Activated T-cell treated with anti-CD3 and anti-CD28 coated beads, Interleukin-2, amount 50 U/mL, for 1 hour (primary cell): ENCODE measurements around the gene CRYGA.

Experiments
- DNase-seq: peaks from one replicate; pipeline ENCODE4 v3.0.0-alpha.2; 2020

Gene CRYGA, protein sequence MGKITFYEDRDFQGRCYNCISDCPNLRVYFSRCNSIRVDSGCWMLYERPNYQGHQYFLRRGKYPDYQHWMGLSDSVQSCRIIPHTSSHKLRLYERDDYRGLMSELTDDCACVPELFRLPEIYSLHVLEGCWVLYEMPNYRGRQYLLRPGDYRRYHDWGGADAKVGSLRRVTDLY

DNA sequence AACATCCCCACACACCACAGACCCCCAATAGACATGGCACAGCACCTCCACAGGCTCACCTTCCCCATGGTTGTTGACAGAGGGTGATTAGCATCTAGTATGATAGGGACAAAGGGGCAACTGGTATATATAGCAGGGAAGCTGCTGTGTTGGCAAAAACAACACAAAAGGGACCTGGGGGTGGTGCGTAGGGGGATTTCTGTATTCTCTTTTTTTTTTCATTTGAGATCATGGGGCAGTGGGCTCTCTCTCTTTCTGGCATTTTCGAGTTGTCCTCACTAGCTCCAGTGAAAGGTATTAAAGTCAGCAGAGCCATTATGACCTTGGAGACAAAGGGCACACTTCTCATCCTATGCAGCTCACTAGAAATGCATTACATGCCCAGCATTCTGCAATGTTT is at the start of gene CRYGA:
Gene CRYGA (minus strand): TSS at position 101 of the 400 bp plus-strand sequence. CDS start 33 bp downstream, at position 68.
- no peak for DNase-seq

GRCh38 chr2:208210688-208211451 is 47.5 kb upstream of the CRYGA start:
- no peak for DNase-seq

DNA sequence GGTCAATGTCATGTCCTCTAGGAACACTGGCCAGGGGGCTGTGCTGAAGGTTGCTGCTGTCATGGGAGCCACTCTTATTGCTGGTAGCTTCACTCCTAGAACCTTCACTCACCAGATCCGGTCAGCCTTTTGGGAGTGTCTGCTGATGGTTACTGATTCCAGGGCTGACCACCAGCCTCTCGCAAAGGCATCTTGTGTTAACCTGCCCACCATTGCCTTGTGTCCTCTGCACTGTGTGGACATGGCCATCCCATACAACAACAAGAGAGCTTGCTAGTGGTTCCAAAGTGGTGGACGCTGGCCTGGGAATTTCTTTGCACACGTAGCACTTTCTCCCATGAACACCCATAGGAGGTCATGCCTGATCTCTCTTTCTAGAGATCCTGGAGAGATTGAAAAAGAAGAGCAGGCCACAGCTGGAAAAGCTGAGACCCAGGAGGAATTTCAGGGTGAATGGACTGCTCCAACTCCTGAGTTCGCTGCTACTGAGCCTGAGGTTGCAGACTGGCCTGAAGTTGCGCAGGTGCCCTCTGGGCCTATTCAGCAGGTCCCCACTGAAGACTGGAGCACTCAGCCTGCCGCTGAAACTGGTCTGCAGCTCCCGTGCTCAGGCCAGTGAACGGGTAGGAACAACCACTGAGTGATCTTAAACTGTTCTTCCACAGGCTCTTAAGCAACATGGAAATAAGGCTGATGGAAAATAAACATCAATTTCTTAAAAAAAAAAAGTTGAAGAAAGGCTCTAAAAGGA is 45.1 kb upstream of the CRYGA start:
- DNase-seq, result no peak

DNA sequence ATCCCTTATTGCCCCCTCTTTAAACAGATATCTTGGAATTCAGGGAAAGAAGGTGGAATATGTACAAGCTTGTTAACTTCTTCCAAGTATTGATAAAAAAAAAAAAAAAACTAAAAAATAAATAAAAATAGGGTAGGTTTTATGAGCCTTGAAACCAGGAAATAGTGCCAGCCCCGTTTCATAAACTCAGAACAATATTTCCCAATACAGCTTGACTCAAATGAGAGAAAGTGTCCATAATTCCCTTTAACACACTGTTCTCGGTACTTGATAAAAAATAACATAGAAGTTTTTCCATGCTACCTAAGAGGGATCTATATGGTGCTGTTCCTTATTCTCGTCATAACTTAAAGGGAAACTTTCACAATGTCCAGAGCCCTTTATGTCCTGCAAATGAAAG is 44.4 kb upstream of the CRYGA start:
- no peak for DNase-seq

- no peak for DNase-seq
These were observed 40.8 kb upstream of the CRYGA start for GRCh38 chr2:208204166-208204565.

GRCh38 chr2:208195531-208195930 is 32.1 kb upstream of the CRYGA start:
- no peak for DNase-seq

DNA sequence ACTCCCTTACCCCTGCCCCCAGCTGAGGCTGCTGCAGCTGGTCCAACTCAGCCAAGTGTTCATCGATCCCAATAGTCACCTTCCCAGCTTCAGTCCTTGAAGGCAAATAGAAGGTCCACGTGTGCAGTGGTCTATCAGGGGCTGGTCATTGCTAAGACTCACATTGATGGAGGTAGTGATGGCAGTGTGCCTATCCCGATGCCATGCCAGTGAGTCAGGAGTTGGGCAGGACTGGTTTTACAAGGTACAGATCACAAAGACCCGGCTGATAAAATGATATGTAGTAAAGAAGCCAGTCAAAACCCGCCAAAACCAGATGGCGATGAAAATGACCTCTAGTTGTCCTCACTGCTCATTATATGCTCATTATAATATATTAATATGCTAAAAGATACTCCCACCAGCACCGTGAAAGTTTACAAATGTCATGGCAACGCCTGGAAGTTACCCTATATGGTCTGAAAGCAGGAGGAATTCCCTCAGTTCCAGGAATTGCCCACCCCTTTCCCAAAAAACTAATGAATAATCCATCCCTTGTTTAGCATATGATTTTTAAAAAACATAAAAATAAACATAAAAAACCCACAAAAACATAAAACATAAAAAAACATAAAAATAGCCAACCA is 29.3 kb upstream of the CRYGA start:
- DNase-seq, result no peak

- no peak for DNase-seq
These were observed 26.6 kb upstream of the CRYGA start, which contains the start of gene C2orf80 for GRCh38 chr2:208189810-208190503. Gene C2orf80, minus strand, starts transcription at chr2:208190030. Its CDS starts 3,044 bp downstream, at chr2:208186986.

DNA sequence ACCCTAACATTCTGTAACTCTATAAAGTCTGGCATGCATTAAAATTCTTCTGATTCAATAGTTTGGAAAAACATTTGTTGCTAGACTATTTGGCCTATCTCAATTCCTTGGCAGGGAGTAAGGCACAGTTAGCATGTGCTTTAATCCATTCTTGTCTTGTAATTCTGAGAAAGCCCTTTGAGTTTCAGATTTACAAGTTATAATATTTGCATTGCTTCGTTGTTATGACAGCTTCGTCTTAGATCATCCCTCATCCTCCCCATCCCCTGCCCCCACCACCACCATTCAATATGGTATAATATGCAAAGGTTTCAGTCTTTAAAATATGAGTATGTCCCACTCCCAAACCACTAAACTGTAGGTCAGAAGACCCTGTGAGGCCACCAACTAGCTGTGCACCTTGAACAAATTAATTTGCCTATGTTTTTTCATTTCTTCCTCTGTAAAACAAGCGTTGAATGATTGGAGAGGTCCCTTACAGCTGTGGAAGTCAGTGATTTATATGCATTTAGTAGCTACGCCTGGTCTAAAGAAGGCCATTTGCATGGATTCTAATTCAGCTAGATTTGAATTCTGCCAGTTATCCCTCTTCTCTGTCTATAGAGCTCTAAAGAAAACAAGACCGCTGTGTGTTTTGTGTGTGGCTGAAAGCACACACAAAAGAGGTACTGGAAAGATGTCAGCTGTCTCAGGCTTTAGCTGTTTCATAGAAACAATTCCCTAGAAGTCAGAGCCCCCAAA is 25.9 kb upstream of the CRYGA start:
- DNase-seq, result no peak

GRCh38 chr2:208186893-208187292 is 23.5 kb upstream of the CRYGA start:
- DNase-seq, result no peak

GRCh38 chr2:208186465-208186864 is 23.1 kb upstream of the CRYGA start:
- no peak for DNase-seq

DNA sequence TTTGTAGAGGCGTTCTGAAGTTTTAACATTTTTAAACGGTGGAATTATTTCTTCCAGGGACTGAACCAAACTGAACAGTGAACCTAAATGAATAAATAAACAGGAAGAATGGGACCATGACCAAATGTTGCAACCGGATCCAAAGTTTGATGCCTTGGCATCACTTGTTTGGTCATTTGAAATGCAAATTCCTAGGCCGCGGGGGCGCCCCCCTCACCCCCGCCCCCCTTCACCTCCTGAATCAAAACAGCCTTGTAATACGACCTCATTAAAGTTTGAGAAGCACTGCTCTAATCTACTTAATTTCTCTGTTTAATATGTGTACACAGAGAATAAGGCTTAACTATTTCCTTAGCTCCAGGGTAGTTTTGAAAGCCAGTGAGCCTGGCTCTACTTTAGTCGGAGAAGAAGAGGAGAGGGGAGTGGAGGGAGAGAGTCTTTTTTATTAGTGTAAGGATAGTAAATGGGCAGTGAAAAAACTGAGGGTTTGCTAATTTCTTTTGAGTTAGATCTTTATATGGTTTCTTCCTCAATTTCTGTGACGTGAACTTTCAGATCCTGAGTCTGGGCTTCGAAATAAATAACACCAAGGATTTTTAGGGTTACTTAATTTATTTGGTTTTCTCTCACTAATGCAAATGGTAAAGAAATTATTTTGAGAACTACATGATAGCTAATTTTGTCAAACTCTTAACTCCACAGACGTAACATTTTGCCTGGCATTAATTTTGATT is 20.8 kb upstream of the CRYGA start:
- no peak for DNase-seq

DNA sequence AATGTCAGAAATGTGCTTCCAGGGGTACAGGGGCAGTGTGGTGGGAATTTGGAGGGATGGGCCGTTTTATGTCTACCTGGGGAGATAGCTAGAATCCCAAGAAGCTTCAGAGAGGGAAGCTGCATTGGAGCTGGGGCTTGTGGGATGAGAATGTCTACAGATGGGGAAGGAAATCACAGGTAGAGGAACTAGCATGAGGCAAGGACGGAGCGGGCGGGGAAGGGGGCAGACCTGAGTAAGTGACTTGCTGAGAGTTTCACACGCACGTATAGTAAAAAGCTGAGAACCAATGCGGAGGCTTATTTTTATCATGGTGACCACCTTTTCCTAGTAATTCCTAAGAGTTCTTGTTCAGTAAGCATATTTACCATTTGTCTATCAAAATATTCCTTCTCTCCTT is 20.1 kb upstream of the CRYGA start:
- no peak for DNase-seq

DNA sequence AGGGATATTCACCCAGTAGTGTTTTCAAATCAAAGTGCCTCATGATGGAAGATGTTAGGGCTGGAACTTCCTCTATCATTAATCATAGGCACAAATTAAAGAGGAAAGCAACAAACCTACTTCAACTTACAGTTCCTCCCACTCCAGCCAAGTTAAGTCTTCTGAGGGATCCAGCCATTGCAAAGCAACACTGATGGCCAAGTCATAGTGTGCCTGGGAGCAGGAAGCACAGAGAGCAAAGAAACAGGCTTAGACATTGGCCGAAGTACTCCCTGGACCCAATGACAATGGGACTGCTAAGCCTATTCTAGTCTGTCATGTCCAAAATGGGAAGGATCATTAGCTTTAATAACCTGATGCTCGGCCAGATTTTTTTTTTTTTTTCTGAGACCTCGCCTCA is 19.4 kb upstream of the CRYGA start:
- no peak for DNase-seq

DNA sequence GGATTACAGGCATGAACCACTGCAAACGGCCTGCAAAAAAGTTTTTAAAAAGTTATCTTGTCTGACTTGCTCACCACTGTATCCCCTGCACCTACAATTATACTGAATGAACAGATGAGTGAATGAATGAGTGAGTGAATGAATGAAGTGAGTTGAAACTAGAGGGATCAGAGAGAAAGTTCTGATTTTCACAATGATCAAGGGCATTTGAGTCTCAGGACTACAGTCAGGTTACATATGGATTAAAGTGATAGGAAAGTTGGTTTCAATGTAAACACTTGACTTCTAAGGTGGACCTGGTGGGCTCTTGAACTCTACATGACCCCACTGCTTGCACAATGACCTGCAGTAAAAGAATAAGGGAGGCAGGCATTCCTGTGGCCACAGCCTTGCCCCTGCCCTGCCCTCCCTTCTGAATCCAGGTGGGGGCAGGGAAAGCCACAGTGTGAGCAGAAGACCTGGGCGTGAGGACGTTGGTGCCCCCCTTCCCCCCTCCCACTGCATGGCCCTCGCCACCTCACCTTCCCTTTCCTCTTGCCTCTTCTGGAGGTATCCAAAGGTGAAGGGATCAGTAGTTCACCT is 15.7 kb upstream of the CRYGA start:
- DNase-seq, result no peak

GRCh38 chr2:208175840-208176153 is 12.4 kb upstream of the CRYGA start:
- DNase-seq, result no peak

- peak; percentile 48 for DNase-seq
These were observed 11.9 kb upstream of the CRYGA start for GRCh38 chr2:208175069-208175839.

DNA sequence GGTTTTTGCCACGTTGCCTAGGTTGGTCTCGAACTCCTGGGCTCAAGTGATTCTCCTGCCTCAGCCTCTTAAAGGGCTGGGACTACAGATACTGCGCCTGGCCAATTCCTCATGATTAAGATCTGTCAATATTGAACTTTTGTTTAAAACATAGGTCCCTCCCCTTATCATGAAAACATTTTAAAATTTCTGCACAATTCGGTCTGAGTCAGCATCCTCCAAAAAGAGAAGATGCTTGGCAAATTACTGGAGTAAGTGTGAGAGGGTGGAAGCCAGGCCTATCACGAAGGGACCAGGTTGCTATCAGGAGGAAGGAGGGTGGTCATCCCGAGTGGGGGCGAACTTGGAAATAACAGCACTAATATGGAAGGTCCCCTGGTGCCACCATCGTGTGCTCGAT is 10.8 kb upstream of the CRYGA start:
- no peak for DNase-seq

DNA sequence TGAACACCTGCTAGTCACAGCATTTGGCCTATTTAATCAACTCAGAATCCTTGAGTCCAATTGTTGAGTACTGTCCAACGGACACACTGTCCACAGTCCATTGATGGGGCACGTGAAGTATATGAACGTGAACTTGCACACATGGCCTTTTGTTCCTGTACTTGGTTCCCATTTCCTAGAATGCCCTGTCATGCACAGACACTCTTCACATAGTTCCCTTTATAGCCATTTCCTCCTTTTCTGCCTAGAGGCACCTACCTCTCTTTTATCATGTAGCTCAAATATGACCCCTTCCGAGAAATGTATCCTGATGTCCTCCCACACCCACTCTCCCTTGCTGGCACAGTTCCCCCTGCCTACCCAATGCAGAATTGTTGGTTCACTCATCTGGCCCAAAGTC is 8.7 kb upstream of the CRYGA start:
- DNase-seq, result no peak
